Endothelial cell of umbilical vein (primary cell): ENCODE results near the gene IFITM5. TPM values are rescaled to one million over a fixed set of nuclear protein-coding genes. Genes with fewer than 3 reads are reported as not detected.

Source experiments
- BruUV-seq: library from RNA; stranded (reverse); fragments of 400-500 nt; replicated peaks from 2 replicates; lab custom pipeline; 2021; lab: Mats Ljungman, UMichigan
- CTCF ChIA-PET: fragments of 300-600, 350-600 bp; sonication (Branson Sonifier 250); formaldehyde crosslinking; loops from one replicate; lab custom pipeline; 2021; ENCODE audit warnings: antibody characterized with exemption, inconsistent platforms; lab: Charles Lee
- POLR2A ChIA-PET: fragments of 300-600, 350-600 bp; sonication (Branson Sonifier 250); formaldehyde crosslinking; loops from one replicate; lab custom pipeline; 2021; ENCODE audit warnings: antibody characterized with exemption, inconsistent platforms; lab: Charles Lee
- DNase-seq: peaks from one replicate; pipeline ENCODE4 v3.0.0-alpha.2; 2011; ENCODE audit warnings: low read depth, low spot score
- FAIRE-seq: peaks from 2 replicates; lab custom pipeline; 2011; peaks lifted over from hg19 to GRCh38; lab: Jason Lieb, UNC
- H2AFZ ChIP-seq: 2 replicates; pipeline ENCODE4 v1.6.0; 2012; ENCODE audit warnings: low read depth, low read length, control low read depth, inconsistent platforms
- H3K27ac ChIP-seq: 2 replicates; pipeline ENCODE4 v1.5.1; 2011; ENCODE audit warnings: low read depth, mild to moderate bottlenecking, control low read depth, low read length, moderate library complexity; ENCODE audit not compliant: insufficient read depth
- H3K27me3 ChIP-seq, 2 experiments: 2 replicates each; pipeline versions ENCODE4 v1.6.0 to v1.6.1; 2011; ENCODE audit warnings: low read length in 2 of 2, mixed read lengths in 1 of 2; ENCODE audit not compliant: control insufficient read depth in 2 of 2, insufficient read depth in 2 of 2
- H3K36me3 ChIP-seq, 2 experiments: 2 replicates in 1 of 2; 3 replicates in 1 of 2; pipeline ENCODE4 v1.5.1; 2011; ENCODE audit warnings: low read length in 2 of 2, mild to moderate bottlenecking in 1 of 2, moderate library complexity in 1 of 2; ENCODE audit not compliant: control insufficient read depth in 2 of 2, insufficient read depth in 2 of 2; ENCODE audit errors: extremely low read depth in 1 of 2
- H3K4me1 ChIP-seq: 3 replicates; pipeline ENCODE4 v1.5.1; 2011; ENCODE audit warnings: mild to moderate bottlenecking, low read length; ENCODE audit not compliant: control insufficient read depth, insufficient read depth; ENCODE audit errors: extremely low read depth
- H3K4me2 ChIP-seq: 2 replicates; pipeline ENCODE4 v1.6.1; 2011; ENCODE audit warnings: low read length, control low read depth, mixed read lengths; ENCODE audit not compliant: insufficient read depth
- H3K4me3 ChIP-seq, 3 experiments: fragments of 200-600 bp in 1 of 3; sonication (generic), shearing (Covaris generic) in 1 of 3; replicated peaks in 1 of 3; 2 replicates each; pipeline ENCODE4 v1.5.1; 2011 to 2016; ENCODE audit warnings: control low read depth in 3 of 3, low read length in 3 of 3, mild to moderate bottlenecking in 2 of 3, inconsistent platforms in 1 of 3, low read depth in 1 of 3, moderate library complexity in 1 of 3; ENCODE audit not compliant: insufficient read depth in 1 of 3
- H3K79me2 ChIP-seq: 2 replicates; pipeline ENCODE4 v1.6.0; 2012; ENCODE audit warnings: low read length, inconsistent platforms; ENCODE audit not compliant: control insufficient read depth, insufficient read depth
- H3K9ac ChIP-seq: replicated peaks from 2 replicates; pipeline ENCODE3; 2011; ENCODE audit warnings: low read length, control low read depth; ENCODE audit not compliant: insufficient read depth; ENCODE audit errors: extremely low read depth
- H3K9me1 ChIP-seq: replicated peaks from 3 replicates; pipeline ENCODE4 v1.6.0; 2011; ENCODE audit warnings: mild to moderate bottlenecking, low read length; ENCODE audit not compliant: control insufficient read depth, insufficient read depth; ENCODE audit errors: extremely low read depth
- H3K9me3 ChIP-seq: replicated peaks from 2 replicates; pipeline ENCODE4 v1.5.1; 2012; ENCODE audit warnings: low read length, inconsistent platforms; ENCODE audit not compliant: control insufficient read depth, insufficient read depth
- H4K20me1 ChIP-seq: replicated peaks from 2 replicates; pipeline ENCODE3; 2011; ENCODE audit warnings: mild to moderate bottlenecking, low read length; ENCODE audit not compliant: control insufficient read depth, insufficient read depth; ENCODE audit errors: extremely low read depth
- EZH2 ChIP-seq: IDR thresholded peaks from 2 replicates; pipeline ENCODE4 v1.6.1; 2012; ENCODE audit warnings: borderline replicate concordance, low read depth, mild to moderate bottlenecking, moderate library complexity, low read length, inconsistent platforms; ENCODE audit not compliant: severe bottlenecking
- JUN ChIP-seq: IDR thresholded peaks from 2 replicates; pipeline ENCODE4 v1.6.1; 2011; ENCODE audit warnings: borderline replicate concordance, low read depth; ENCODE audit not compliant: insufficient read length, insufficient read depth
- POLR2A ChIP-seq: IDR thresholded peaks from 2 replicates; pipeline ENCODE4 v1.6.1; 2012; ENCODE audit warnings: low read depth, mild to moderate bottlenecking, control low read depth, low read length
- POLR2AphosphoS5 ChIP-seq: IDR thresholded peaks from 2 replicates; pipeline ENCODE4 v1.6.1; 2012; ENCODE audit warnings: low read depth, mild to moderate bottlenecking, control low read depth, low read length, moderate library complexity; ENCODE audit not compliant: insufficient read depth
- dilution Hi-C: fragments of 300-500 bp; cut with MboI; formaldehyde crosslinking; loops from one replicate; pipeline ENCODE4 v1.15.0; 2019; ENCODE audit warnings: low sequenced_read_pairs; ENCODE audit not compliant: extremely low pct_ligation_motif_present
- intact Hi-C: fragments of 100-400 bp; cut with micrococcal nuclease; formaldehyde crosslinking; loops from one replicate; pipeline ENCODE4 v1.10.0; 2022
- polyA plus RNA-seq, 4 experiments: library from polyadenylated mRNA; depleted of rRNA in 3 of 4; stranded (reverse) in 3 of 4; unstranded in 1 of 4; fragments of >200 nt; gene quantifications; 2 replicates each; pipeline versions ENCODE4 v1.2.1 to v1.2.3, GENCODE V29; 2011 to 2012; ENCODE audit warnings: missing spikeins in 1 of 4
- total RNA-seq: library from RNA; stranded (reverse); gene quantifications from 2 replicates; pipeline ENCODE4 v1.2.3, GENCODE V29; 2021

The IFITM5 gene
- total and polyA plus RNA-seq, 2 donors (not counting 3 experiments of a cell fraction or from before 2014, with no cell fraction given) = not detected

DNA sequence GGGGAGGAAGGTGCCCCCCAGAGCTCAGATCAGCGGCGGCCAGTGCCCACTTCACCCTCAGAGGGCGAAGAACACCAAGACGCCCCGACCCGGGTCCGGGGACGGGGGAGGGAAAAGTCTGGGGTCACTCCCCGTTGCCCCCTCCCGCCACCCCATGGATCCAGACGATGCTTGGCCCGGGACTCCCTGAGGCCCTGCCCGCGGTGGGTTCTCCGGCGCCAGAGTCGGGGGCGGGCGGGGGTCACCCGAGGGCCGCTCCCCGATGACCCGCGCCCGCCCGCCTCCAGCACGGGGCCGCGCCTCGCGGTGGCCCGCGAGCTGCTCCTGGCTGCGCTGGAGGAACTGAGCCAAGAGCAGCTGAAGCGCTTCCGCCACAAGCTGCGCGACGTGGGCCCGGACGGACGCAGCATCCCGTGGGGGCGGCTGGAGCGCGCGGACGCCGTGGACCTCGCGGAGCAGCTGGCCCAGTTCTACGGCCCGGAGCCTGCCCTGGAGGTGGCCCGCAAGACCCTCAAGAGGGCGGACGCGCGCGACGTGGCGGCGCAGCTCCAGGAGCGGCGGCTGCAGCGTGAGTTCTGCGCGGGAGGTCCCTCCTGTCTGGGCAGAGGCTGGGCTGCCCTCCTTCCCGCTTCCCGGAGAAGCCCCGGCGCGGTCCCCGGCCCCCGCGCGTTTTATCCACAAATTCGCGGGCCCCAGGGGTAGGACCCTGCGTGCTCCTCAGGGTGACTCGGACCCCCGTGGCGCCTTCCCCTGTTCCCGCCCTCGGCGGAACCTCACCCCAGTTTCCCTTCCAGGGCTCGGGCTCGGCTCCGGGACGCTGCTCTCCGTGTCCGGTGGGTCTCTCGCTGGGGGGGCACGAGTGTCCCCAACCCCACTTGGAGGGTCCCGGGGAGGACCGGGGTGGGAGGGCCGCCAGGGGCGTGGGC is 20.0 kb downstream of the IFITM5 start:
- no TSS peak for BruUV-seq
- TF ChIP-seq EZH2 (peak; percentile 54), POLR2AphosphoS5 (no peak), POLR2A (no peak), JUN (no peak)
- Histone ChIP-seq H3K9me1 (no peaks in the 10 kb centered on the region), H3K4me1 (no peaks in the 10 kb centered on the region), H3K79me2 (no peaks in the 10 kb centered on the region), H3K9me3 (no peaks in the 10 kb centered on the region), H4K20me1 (no peaks in the 10 kb centered on the region), H2AFZ (no peak overlapping the region), H3K4me2 (no peak overlapping the region), H3K27me3 (peaks cover 48 to 64% of the 10 kb centered on the region in 2 experiments), H3K27ac (no peak overlapping the region), H3K36me3 (no peaks in the 10 kb centered on the region), H3K9ac (no peak overlapping the region), H3K4me3 (no peak overlapping the region)
- intact Hi-C loops = no loop called here
- DNase-seq (no peak), FAIRE-seq (no peak)
- ChIA-PET CTCF (interaction anchor here (1.4 to 1.5 kb wide), 2 partner anchors 29 kb away, joined by 4 to 5 read pairs; no protein-coding TSS in a partner anchor), POLR2A (no interaction called here)
- dilution Hi-C loops = no loop called here
